ENCODE data around the gene OLFM2. TPM values are rescaled to one million over a fixed set of nuclear protein-coding genes. Genes with fewer than 3 reads are reported as not detected.

The OLFM2 gene
- total and polyA plus RNA-seq, 2 experiments from 2014 or later: 58.1 to 117 TPM

DNA sequence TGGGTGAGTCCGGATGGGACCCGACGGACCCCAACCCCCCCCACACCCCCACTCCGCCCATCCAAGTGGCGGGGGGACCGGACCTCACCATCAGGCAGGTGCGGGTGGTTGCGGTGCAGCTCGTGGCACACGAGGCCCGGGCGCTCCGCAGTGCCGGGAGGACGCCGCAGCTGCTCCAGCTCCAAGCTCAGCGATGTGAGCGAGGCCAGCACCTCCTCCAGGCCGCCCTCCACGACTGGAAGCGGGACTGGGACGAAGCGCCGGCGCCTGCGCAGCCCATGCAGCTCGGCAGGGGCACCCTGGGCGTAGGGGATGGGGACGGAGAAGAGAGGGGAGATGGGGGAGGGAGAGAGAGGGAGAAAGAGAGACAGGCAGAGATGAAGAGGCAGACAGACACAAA lies 30.1 kb upstream of the OLFM2 start:
- H3K9me3 Mint-ChIP-seq: no peaks in the 10 kb centered on the region; the same call in 1 of the 3 replicates
- Histone ChIP-seq H3K27ac (ENCODE audit: low read depth) (no peak overlapping the region), H3K4me3 (peak overlapping the region; percentile 61), H3K4me1 (ENCODE audit: insufficient read depth) (peaks cover 10% of the 10 kb centered on the region; the same call in 1 of the 2 replicates), H3K79me2 (replicated peaks; ENCODE audit: insufficient read depth) (no peaks in the 10 kb centered on the region), H3K9me2 (ENCODE audit: insufficient read depth) (no peaks in the 10 kb centered on the region), H3K36me3 (ENCODE audit: insufficient read depth) (no peaks in the 10 kb centered on the region), H2AFZ (peak overlapping the region; percentile 96), H3K27me3 (ENCODE audit: insufficient read depth) (peaks cover 16% of the 10 kb centered on the region), H4K20me1 (replicated peaks; ENCODE audit: insufficient read depth) (no peaks in the 10 kb centered on the region), H3F3A (replicated peaks; ENCODE audit: low read depth) (no peaks in the 10 kb centered on the region), H3K4me2 (peak overlapping the region; percentile 75)
- DNase-seq (ENCODE audit: low spot score) (peak; percentile 89), ATAC-seq (peak; percentile 97)
- peaks cover 18% of the 10 kb centered on the region for H3K27me3 Mint-ChIP-seq (ENCODE audit: insufficient read depth, low read depth, poor library complexity)
- TF ChIP-seq CREB1 (CRISPR knock-in tag; IDR thresholded peaks at IDR 0.05; ENCODE audit: low read depth) (0 out of 2 replicates have a peak, but pooled peaks have one; percentile 9), EZH2 (IDR thresholded peaks at IDR 0.05; ENCODE audit: low read depth, unreplicated experiment) (no peak), JUNB (IDR thresholded peaks at IDR 0.05; ENCODE audit: unreplicated experiment) (no peak)
- TF ChIP-seq, protein P1, sequence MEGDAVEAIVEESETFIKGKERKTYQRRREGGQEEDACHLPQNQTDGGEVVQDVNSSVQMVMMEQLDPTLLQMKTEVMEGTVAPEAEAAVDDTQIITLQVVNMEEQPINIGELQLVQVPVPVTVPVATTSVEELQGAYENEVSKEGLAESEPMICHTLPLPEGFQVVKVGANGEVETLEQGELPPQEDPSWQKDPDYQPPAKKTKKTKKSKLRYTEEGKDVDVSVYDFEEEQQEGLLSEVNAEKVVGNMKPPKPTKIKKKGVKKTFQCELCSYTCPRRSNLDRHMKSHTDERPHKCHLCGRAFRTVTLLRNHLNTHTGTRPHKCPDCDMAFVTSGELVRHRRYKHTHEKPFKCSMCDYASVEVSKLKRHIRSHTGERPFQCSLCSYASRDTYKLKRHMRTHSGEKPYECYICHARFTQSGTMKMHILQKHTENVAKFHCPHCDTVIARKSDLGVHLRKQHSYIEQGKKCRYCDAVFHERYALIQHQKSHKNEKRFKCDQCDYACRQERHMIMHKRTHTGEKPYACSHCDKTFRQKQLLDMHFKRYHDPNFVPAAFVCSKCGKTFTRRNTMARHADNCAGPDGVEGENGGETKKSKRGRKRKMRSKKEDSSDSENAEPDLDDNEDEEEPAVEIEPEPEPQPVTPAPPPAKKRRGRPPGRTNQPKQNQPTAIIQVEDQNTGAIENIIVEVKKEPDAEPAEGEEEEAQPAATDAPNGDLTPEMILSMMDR (conservative IDR thresholded peaks at IDR 0.05; ENCODE audit: low read depth in 2 of 2): peak; percentile 9 to 40; a peak in 2 of 4 replicates
- H3K4me3 Mint-ChIP-seq: peak overlapping the region; percentile 62
- H3K27ac Mint-ChIP-seq: no peak overlapping the region
- H3K36me3 Mint-ChIP-seq (ENCODE audit: low read depth): no peaks in the 10 kb centered on the region
- peaks cover 8% of the 10 kb centered on the region for H3K4me1 Mint-ChIP-seq

DNA sequence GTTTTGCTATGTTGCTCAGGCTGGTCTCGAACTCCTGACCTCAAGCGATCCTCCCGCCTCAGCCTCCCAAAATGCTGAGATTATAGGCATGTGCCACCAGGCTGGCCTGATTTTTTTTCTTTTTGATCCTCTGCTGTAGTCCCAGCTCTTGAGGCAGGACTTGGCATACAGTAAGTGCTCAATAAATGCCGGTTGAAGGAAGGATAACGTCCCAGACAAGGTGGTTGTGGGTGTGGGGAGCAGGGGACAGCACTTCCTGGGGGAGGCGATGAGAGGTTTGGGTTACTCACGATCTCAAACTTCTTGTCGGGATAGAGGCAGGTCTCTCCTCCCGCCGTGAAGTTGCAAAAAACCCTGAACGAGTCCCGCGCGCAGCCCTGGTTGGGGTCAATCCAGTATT lies 29.7 kb upstream of the OLFM2 start:
- Histone ChIP-seq H3F3A (replicated peaks; ENCODE audit: low read depth) (no peaks in the 10 kb centered on the region), H3K27me3 (ENCODE audit: insufficient read depth) (peaks cover 16% of the 10 kb centered on the region), H3K4me1 (ENCODE audit: insufficient read depth) (peaks cover 10% of the 10 kb centered on the region; the same call in 1 of the 2 replicates), H2AFZ (peak overlapping the region; percentile 96), H4K20me1 (replicated peaks; ENCODE audit: insufficient read depth) (no peaks in the 10 kb centered on the region), H3K27ac (ENCODE audit: low read depth) (no peak overlapping the region), H3K36me3 (ENCODE audit: insufficient read depth) (no peaks in the 10 kb centered on the region), H3K4me3 (peak overlapping the region; percentile 61), H3K9me2 (ENCODE audit: insufficient read depth) (no peaks in the 10 kb centered on the region), H3K79me2 (replicated peaks; ENCODE audit: insufficient read depth) (no peaks in the 10 kb centered on the region), H3K4me2 (peak overlapping the region; percentile 75)
- ATAC-seq: peak; percentile 43
- no peaks in the 10 kb centered on the region; the same call in 1 of the 3 replicates for H3K9me3 Mint-ChIP-seq
- H3K4me3 Mint-ChIP-seq: peak overlapping the region; percentile 62
- peaks cover 18% of the 10 kb centered on the region for H3K27me3 Mint-ChIP-seq (ENCODE audit: insufficient read depth, low read depth, poor library complexity)
- H3K36me3 Mint-ChIP-seq (ENCODE audit: low read depth): peaks cover under 1% of the 10 kb centered on the region; the same call in 2 of the 3 replicates
- no peak overlapping the region for H3K27ac Mint-ChIP-seq
- no peak for TF ChIP-seq EZH2phosphoT487 (IDR thresholded peaks at IDR 0.05; ENCODE audit: unreplicated experiment)
- peaks cover 8% of the 10 kb centered on the region for H3K4me1 Mint-ChIP-seq
- no peak for DNase-seq (ENCODE audit: low spot score)

GRCh38 chr19:9962623-9963290 lies 26.4 kb upstream of the OLFM2 start:
- ATAC-seq (no peak), DNase-seq (ENCODE audit: low spot score) (no peak)
- no peaks in the 10 kb centered on the region for H4K20me1 ChIP-seq (replicated peaks; ENCODE audit: insufficient read depth)
- no peak overlapping the region for H3K27ac ChIP-seq (ENCODE audit: low read depth)
- no peaks in the 10 kb centered on the region for H3F3A ChIP-seq (replicated peaks; ENCODE audit: low read depth)
- Mint-ChIP-seq H3K36me3 (ENCODE audit: low read depth) (peaks cover 3% of the 10 kb centered on the region; the same call in 2 of the 3 replicates), H3K4me3 (no peak overlapping the region), H3K9me3 (no peaks in the 10 kb centered on the region; the same call in 2 of the 3 replicates), H3K27ac (no peak overlapping the region), H3K4me1 (peaks cover 13% of the 10 kb centered on the region), H3K27me3 (ENCODE audit: insufficient read depth, low read depth, poor library complexity) (peaks cover 15% of the 10 kb centered on the region)
- no peaks in the 10 kb centered on the region for H3K36me3 ChIP-seq (ENCODE audit: insufficient read depth)
- H3K4me1 ChIP-seq (ENCODE audit: insufficient read depth): peaks cover 18% of the 10 kb centered on the region
- no peak overlapping the region for H3K4me3 ChIP-seq
- H3K4me2 ChIP-seq: no peak overlapping the region
- no peaks in the 10 kb centered on the region for H3K9me2 ChIP-seq (ENCODE audit: insufficient read depth)
- H2AFZ ChIP-seq: no peak overlapping the region
- H3K79me2 ChIP-seq (replicated peaks; ENCODE audit: insufficient read depth): no peaks in the 10 kb centered on the region
- peaks cover 14% of the 10 kb centered on the region for H3K27me3 ChIP-seq (ENCODE audit: insufficient read depth)
- no peak for TF ChIP-seq EZH2 (IDR thresholded peaks at IDR 0.05; ENCODE audit: low read depth, unreplicated experiment)
- TF ChIP-seq REST (IDR thresholded peaks at IDR 0.05; ENCODE audit: unreplicated experiment): no peak
- no peak for TF ChIP-seq EZH2phosphoT487 (IDR thresholded peaks at IDR 0.05; ENCODE audit: unreplicated experiment)
- no peak for TF ChIP-seq CREB1 (CRISPR knock-in tag; IDR thresholded peaks at IDR 0.05; ENCODE audit: low read depth)
- no peak for TF ChIP-seq ZNF114 (CRISPR knock-in tag; IDR thresholded peaks at IDR 0.05)
- no peak for TF ChIP-seq ZNF331 (CRISPR knock-in tag; IDR thresholded peaks at IDR 0.05; ENCODE audit: low read depth)
- TF ChIP-seq, protein P2, sequence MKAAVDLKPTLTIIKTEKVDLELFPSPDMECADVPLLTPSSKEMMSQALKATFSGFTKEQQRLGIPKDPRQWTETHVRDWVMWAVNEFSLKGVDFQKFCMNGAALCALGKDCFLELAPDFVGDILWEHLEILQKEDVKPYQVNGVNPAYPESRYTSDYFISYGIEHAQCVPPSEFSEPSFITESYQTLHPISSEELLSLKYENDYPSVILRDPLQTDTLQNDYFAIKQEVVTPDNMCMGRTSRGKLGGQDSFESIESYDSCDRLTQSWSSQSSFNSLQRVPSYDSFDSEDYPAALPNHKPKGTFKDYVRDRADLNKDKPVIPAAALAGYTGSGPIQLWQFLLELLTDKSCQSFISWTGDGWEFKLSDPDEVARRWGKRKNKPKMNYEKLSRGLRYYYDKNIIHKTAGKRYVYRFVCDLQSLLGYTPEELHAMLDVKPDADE (IDR thresholded peaks at IDR 0.05): no peak
- TF ChIP-seq JUNB (IDR thresholded peaks at IDR 0.05; ENCODE audit: unreplicated experiment): no peak
